A549 (cell line): ENCODE results near the gene SLC41A1. TPM values are rescaled to one million over a fixed set of nuclear protein-coding genes. Genes with fewer than 3 reads are reported as not detected.

Experiments used
- ATAC-seq, 2 experiments: fragments of 200-7000 bp in 1 of 2; fragments of >200 bp in 1 of 2; cut with Nextera tagmentation in 1 of 2; cut with Tn5 transposase in 1 of 2; 3 replicates each; pipeline versions ENCODE4 v1.8.0 to v1.9.1; 2018 to 2020; ENCODE audit warnings: mild to moderate bottlenecking in 1 of 2, moderate library complexity in 1 of 2
- CTCF ChIA-PET: fragments of 300-600 bp; sonication (Branson Sonifier 250); formaldehyde crosslinking; extraction: SDS; loops from one replicate; lab custom pipeline; 2021; ENCODE audit warnings: antibody characterized with exemption, inconsistent platforms; lab: Yijun Ruan, JAX
- POLR2A ChIA-PET: fragments of 350-600 bp; formaldehyde crosslinking; extraction: SDS; loops from one replicate; lab custom pipeline; 2021; ENCODE audit warnings: antibody characterized with exemption, inconsistent platforms; lab: Yijun Ruan, JAX
- DNase-seq, 2 experiments: peaks; one replicate each; pipeline versions ENCODE4 v3.0.0 to v3.0.0-alpha.2; 2011 to 2016; ENCODE audit warnings: low read depth in 1 of 2, low spot score in 1 of 2
- FAIRE-seq: peaks from 2 replicates; lab custom pipeline; 2011; peaks lifted over from hg19 to GRCh38; lab: Jason Lieb, UNC
- H3K27ac ChIP-seq, 2 experiments: fragments of >200 bp; sonication (Bioruptor Twin); formaldehyde crosslinking; 3 replicates each; pipeline ENCODE4 v1.5.1; 2016 to 2017
- H3K4me1 ChIP-seq: fragments of >200 bp; sonication (Bioruptor Twin); formaldehyde crosslinking; 3 replicates; pipeline ENCODE4 v1.6.1; 2016
- H3K4me2 ChIP-seq: fragments of >200 bp; sonication (Bioruptor Twin); formaldehyde crosslinking; 3 replicates; pipeline ENCODE4 v1.6.1; 2016
- H3K4me3 ChIP-seq: fragments of >200 bp; sonication (Bioruptor Twin); formaldehyde crosslinking; 3 replicates; pipeline ENCODE4 v1.5.1; 2016
- H3K9me3 ChIP-seq: fragments of >200 bp; sonication (Bioruptor Twin); formaldehyde crosslinking; 3 replicates; pipeline ENCODE4 v1.6.1; 2016
- BHLHE40 ChIP-seq: IDR thresholded peaks from 2 replicates; pipeline ENCODE4 v1.6.1; 2012; ENCODE audit warnings: low read depth, low read length, inconsistent platforms
- CBX2 ChIP-seq: fragments of 200-600 bp; sonication (generic); IDR thresholded peaks from 2 replicates; pipeline ENCODE4 v1.6.1; 2016; ENCODE audit warnings: low read depth, mild to moderate bottlenecking, borderline replicate concordance
- CEBPB ChIP-seq, 2 experiments: fragments of >200 bp in 1 of 2; sonication (Bioruptor Twin) in 1 of 2; formaldehyde crosslinking in 1 of 2; IDR thresholded peaks; 2 replicates each; pipeline ENCODE4 v1.6.1; 2012 to 2016
- CHD4 ChIP-seq: fragments of 200-600 bp; sonication (generic); IDR thresholded peaks from 2 replicates; pipeline ENCODE4 v1.6.1; 2016; ENCODE audit warnings: antibody characterized with exemption, mild to moderate bottlenecking, borderline replicate concordance
- EP300 ChIP-seq, 2 experiments: fragments of >200 bp; sonication (Bioruptor Twin); formaldehyde crosslinking; IDR thresholded peaks; 2 replicates in 1 of 2; 3 replicates in 1 of 2; pipeline ENCODE4 v1.6.1; 2016 to 2017
- FOSB ChIP-seq: fragments of 250-450 bp; sonication (Bioruptor Pico); IDR thresholded peaks from 2 replicates; pipeline ENCODE4 v1.5.0; 2020; ENCODE audit warnings: mild to moderate bottlenecking, moderate library complexity
- FOXS1 ChIP-seq: fragments of 250-450 bp; sonication (Bioruptor Pico); IDR thresholded peaks from 2 replicates; pipeline ENCODE4 v1.5.0; 2020; ENCODE audit warnings: mild to moderate bottlenecking, moderate library complexity
- GATA3 ChIP-seq: IDR thresholded peaks from 2 replicates; pipeline ENCODE4 v1.6.1; 2012; ENCODE audit warnings: borderline replicate concordance
- HOXA7 ChIP-seq: fragments of 250-450 bp; sonication (Bioruptor Pico); IDR thresholded peaks from 2 replicates; pipeline ENCODE4 v1.5.0; 2020; ENCODE audit warnings: mild to moderate bottlenecking, moderate library complexity
- HOXB13 ChIP-seq: fragments of 250-450 bp; sonication (Bioruptor Pico); IDR thresholded peaks from 2 replicates; pipeline ENCODE4 v1.5.0; 2020; ENCODE audit warnings: low read depth, mild to moderate bottlenecking, moderate library complexity
- HOXB5 ChIP-seq: fragments of 250-450 bp; sonication (Bioruptor Pico); IDR thresholded peaks from 2 replicates; pipeline ENCODE4 v1.5.0; 2020; ENCODE audit warnings: mild to moderate bottlenecking, moderate library complexity
- KDM1A ChIP-seq: fragments of 200-600 bp; sonication (generic); IDR thresholded peaks from 2 replicates; pipeline ENCODE4 v1.6.1; 2016; ENCODE audit warnings: low read depth, mild to moderate bottlenecking
- KDM5A ChIP-seq: fragments of 200-600 bp; sonication (generic); IDR thresholded peaks from 2 replicates; pipeline ENCODE4 v1.6.1; 2016; ENCODE audit warnings: antibody characterized with exemption, mild to moderate bottlenecking
- MAZ ChIP-seq: fragments of 150-350 bp; IDR thresholded peaks from 2 replicates; pipeline ENCODE4 v1.6.1; 2014; ENCODE audit warnings: antibody characterized with exemption, low read depth, low read length, borderline replicate concordance
- POLR2A ChIP-seq: IDR thresholded peaks from 2 replicates; pipeline ENCODE4 v1.6.1; 2012; ENCODE audit warnings: mild to moderate bottlenecking, low read length
- RFX5 ChIP-seq: fragments of 450-650 bp; IDR thresholded peaks from 2 replicates; pipeline ENCODE4 v1.7.1; 2014; ENCODE audit warnings: antibody characterized with exemption, mild to moderate bottlenecking, moderate library complexity
- SMC3 ChIP-seq: fragments of >200 bp; sonication (Bioruptor Twin); formaldehyde crosslinking; IDR thresholded peaks from 3 replicates; pipeline ENCODE4 v1.6.1; 2018; ENCODE audit warnings: inconsistent platforms
- TP53 ChIP-seq: fragments of 250-450 bp; sonication (Bioruptor Pico); IDR thresholded peaks from 2 replicates; pipeline ENCODE4 v1.5.0; 2021; ENCODE audit warnings: mild to moderate bottlenecking, moderate library complexity
- ZNF302 ChIP-seq: fragments of 250-450 bp; sonication (Bioruptor Pico); IDR thresholded peaks from 2 replicates; pipeline ENCODE4 v1.9.0; 2021; ENCODE audit warnings: inconsistent platforms, mild to moderate bottlenecking, moderate library complexity
- ZSCAN20 ChIP-seq: fragments of 250-450 bp; sonication (Bioruptor Pico); IDR thresholded peaks from 2 replicates; pipeline ENCODE4 v1.8.0; 2022; ENCODE audit warnings: mild to moderate bottlenecking, moderate library complexity
- whole genome bisulfite sequencing: methylation state at CpG from one replicate; pipeline ENCODE4 v1.1.6; 2017; ENCODE audit errors: missing lambda C conversion rate; 5-methylcytosine and 5-hydroxymethylcytosine counted together
- polyA plus RNA-seq, 4 experiments: library from polyadenylated mRNA; depleted of rRNA in 3 of 4; stranded (reverse); fragments of >200 nt; fragmentation: RNase III in 1 of 4; extraction: RNeasy Plus Mini Kit Qiagen cat#74134 plus additional on column Dnase treatment in 1 of 4; gene quantifications; 2 replicates in 3 of 4; 3 replicates in 1 of 4; pipeline ENCODE4 v1.2.3, GENCODE V29; 2011 to 2017
- TF ChIP-seq, protein P1 (sequence below): fragments of >200 bp; sonication (Bioruptor Twin); formaldehyde crosslinking; IDR thresholded peaks from 3 replicates; pipeline ENCODE4 v1.5.1; 2016
- TF ChIP-seq, protein P2 (sequence below): fragments of 250-450 bp; sonication (Bioruptor Pico); IDR thresholded peaks from 2 replicates; pipeline ENCODE4 v1.5.0; 2021; ENCODE audit warnings: mild to moderate bottlenecking, moderate library complexity, borderline replicate concordance
- TF ChIP-seq, protein P3 (sequence below): fragments of 150-350 bp; IDR thresholded peaks from 2 replicates; pipeline ENCODE4 v1.6.1; 2014; ENCODE audit warnings: low read depth, mild to moderate bottlenecking, low read length

SLC41A1 gene
- polyA plus RNA-seq, 2 of the 4 experiments (the other 2 are of a cell fraction), result 25.6 to 26.0 TPM

DNA sequence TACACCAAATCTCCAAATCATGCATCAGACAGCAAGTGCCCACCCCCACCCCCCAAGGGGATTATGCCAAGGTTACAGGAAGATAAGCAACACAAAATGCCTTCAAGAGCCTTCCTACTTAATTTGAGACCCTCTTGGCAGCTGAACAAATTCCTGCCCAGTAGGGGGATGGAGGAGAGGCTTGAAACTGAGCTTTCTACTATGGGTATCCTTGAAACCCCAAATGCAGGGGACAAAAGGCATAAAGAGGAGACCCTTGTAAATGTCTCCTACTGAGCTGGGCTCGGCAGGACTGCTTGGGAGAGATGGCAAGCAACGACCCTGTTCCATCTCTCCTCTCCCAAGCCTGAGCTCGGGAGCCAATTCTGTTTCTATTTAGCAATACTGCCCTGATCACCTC lies 3.5 kb downstream of the SLC41A1 start:
- Histone ChIP-seq H3K4me2 (no peak overlapping the region), H3K9me3 (no peaks in the 10 kb centered on the region), H3K4me1 (peaks cover 18% of the 10 kb centered on the region), H3K27ac (no peak overlapping the region), H3K4me3 (no peak overlapping the region)
- TF ChIP-seq RFX5 (no peak), KDM1A (no peak), KDM5A (no peak), CHD4 (no peak), TP53 (CRISPR knock-in tag) (no peak), EP300 (IDR thresholded peaks at IDR 0.05) (no peak), HOXB5 (CRISPR knock-in tag) (no peak), FOSB (CRISPR knock-in tag) (no peak), HOXA7 (CRISPR knock-in tag) (no peak), BHLHE40 (no peak), FOXS1 (CRISPR knock-in tag) (no peak)
- TF ChIP-seq, protein P1, sequence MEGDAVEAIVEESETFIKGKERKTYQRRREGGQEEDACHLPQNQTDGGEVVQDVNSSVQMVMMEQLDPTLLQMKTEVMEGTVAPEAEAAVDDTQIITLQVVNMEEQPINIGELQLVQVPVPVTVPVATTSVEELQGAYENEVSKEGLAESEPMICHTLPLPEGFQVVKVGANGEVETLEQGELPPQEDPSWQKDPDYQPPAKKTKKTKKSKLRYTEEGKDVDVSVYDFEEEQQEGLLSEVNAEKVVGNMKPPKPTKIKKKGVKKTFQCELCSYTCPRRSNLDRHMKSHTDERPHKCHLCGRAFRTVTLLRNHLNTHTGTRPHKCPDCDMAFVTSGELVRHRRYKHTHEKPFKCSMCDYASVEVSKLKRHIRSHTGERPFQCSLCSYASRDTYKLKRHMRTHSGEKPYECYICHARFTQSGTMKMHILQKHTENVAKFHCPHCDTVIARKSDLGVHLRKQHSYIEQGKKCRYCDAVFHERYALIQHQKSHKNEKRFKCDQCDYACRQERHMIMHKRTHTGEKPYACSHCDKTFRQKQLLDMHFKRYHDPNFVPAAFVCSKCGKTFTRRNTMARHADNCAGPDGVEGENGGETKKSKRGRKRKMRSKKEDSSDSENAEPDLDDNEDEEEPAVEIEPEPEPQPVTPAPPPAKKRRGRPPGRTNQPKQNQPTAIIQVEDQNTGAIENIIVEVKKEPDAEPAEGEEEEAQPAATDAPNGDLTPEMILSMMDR, result no peak
- ChIA-PET POLR2A (no interaction called here), CTCF (interaction anchor here (0.9 to 11.5 kb wide), 4 partner anchors 15 to 168 kb away, joined by 3 to 120 read pairs (median 13); no protein-coding TSS in a partner anchor)
- DNase-seq (no peak), FAIRE-seq (no peak), ATAC-seq (no peak)
- 89% methylated on average over 3 of the region's 3 CpGs for WGBS

DNA sequence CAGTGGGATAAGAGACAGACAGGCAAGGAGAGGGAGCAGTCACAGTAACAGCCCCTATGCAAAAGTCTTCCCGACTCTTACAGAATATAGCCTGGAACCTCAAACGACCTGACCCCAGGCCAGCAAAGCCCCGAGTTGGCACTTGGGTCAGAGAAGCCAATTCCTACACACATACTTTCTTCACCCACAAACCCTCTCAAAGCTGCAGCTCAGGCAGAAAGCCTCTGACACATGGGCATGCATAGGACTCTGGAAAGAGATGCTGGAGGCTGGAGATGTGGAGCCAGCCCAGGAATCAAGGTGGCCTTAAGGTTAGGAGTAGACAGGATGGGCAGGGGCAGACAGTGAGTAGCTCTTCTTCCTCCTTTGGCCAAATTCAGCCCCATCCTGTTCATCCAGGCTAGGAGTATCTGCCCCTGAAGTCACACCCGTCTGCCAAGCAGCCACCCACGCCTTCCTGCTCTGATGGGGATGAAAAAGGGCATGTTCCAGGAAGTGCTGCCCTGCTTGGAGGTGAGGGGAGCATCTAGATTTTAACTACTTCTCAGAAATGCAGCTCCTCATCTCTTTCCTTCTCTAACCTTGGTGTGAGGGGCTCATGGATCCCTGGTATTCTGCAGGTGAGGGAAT lies 7.8 kb downstream of the SLC41A1 start:
- ChIA-PET CTCF (interaction anchor here (1.4 to 11.5 kb wide), 7 partner anchors 10 to 172 kb away, joined by 3 to 120 read pairs (median 6); no protein-coding TSS in a partner anchor), POLR2A (no interaction called here)
- ATAC-seq, result no peak; a peak in 1 of 6 replicates

More for the DNA sequence above, 7.8 kb downstream of the SLC41A1 start:
- Histone ChIP-seq H3K4me2 (no peak overlapping the region), H3K9me3 (no peaks in the 10 kb centered on the region), H3K27ac (no peak overlapping the region), H3K4me1 (no peaks in the 10 kb centered on the region), H3K4me3 (no peak overlapping the region)
- FAIRE-seq (no peak), DNase-seq (no peak)
- WGBS, result 76% methylated on average over 5 of the region's 5 CpGs
- TF ChIP-seq, protein P2, sequence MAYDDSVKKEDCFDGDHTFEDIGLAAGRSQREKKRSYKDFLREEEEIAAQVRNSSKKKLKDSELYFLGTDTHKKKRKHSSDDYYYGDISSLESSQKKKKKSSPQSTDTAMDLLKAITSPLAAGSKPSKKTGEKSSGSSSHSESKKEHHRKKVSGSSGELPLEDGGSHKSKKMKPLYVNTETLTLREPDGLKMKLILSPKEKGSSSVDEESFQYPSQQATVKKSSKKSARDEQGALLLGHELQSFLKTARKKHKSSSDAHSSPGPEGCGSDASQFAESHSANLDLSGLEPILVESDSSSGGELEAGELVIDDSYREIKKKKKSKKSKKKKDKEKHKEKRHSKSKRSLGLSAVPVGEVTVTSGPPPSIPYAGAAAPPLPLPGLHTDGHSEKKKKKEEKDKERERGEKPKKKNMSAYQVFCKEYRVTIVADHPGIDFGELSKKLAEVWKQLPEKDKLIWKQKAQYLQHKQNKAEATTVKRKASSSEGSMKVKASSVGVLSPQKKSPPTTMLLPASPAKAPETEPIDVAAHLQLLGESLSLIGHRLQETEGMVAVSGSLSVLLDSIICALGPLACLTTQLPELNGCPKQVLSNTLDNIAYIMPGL, result no peak
- TF ChIP-seq ZNF302 (CRISPR knock-in tag) (no peak), CEBPB (IDR thresholded peaks at IDR 0.05) (no peak), POLR2A (no peak), HOXB13 (CRISPR knock-in tag) (no peak), GATA3 (no peak), HOXB5 (CRISPR knock-in tag) (no peak), MAZ (no peak), ZSCAN20 (CRISPR knock-in tag) (no peak), RFX5 (no peak), SMC3 (no peak), EP300 (IDR thresholded peaks at IDR 0.05) (no peak), CHD4 (no peak), CBX2 (no peak)
- TF ChIP-seq, protein P3, sequence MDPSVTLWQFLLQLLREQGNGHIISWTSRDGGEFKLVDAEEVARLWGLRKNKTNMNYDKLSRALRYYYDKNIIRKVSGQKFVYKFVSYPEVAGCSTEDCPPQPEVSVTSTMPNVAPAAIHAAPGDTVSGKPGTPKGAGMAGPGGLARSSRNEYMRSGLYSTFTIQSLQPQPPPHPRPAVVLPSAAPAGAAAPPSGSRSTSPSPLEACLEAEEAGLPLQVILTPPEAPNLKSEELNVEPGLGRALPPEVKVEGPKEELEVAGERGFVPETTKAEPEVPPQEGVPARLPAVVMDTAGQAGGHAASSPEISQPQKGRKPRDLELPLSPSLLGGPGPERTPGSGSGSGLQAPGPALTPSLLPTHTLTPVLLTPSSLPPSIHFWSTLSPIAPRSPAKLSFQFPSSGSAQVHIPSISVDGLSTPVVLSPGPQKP, result no peak
